WTC11 (cell line): ENCODE data around the gene BRCA1. TPM values are rescaled to one million over a fixed set of nuclear protein-coding genes. Genes with fewer than 3 reads are reported as not detected.
A peak's percentile ranks its signal among the peaks of the same experiment; 100 is the strongest.

Source experiments
- ATAC-seq: fragments of 200-7000 bp; cut with Tn5 transposase; 2 replicates; pipeline ENCODE4 v1.10.0; 2021; ENCODE audit warnings: mild to moderate bottlenecking, moderate library complexity
- CTCF ChIA-PET: fragments of 300-600 bp; sonication (Branson Sonifier 250); formaldehyde crosslinking; loops from one replicate; lab custom pipeline; 2021; ENCODE audit warnings: antibody characterized with exemption; lab: Charles Lee
- POLR2A ChIA-PET: fragments of 350-600 bp; sonication (Branson Sonifier 250); formaldehyde crosslinking; loops from one replicate; lab custom pipeline; 2021; ENCODE audit warnings: antibody characterized with exemption; lab: Charles Lee
- DNase-seq: peaks from one replicate; pipeline ENCODE4 v3.0.0; 2021; ENCODE audit warnings: low spot score
- H3K27ac Mint-ChIP-seq: 2 replicates; pipeline ENCODE4 v1.8.0; 2021; ENCODE audit warnings: mixed read lengths
- H3K27me3 Mint-ChIP-seq: 2 replicates; pipeline ENCODE4 v1.8.0; 2021; ENCODE audit warnings: low read depth, mild to moderate bottlenecking, moderate library complexity, mixed read lengths
- H3K36me3 Mint-ChIP-seq: 2 replicates; pipeline ENCODE4 v1.8.0; 2021; ENCODE audit warnings: mixed read lengths
- H3K4me1 Mint-ChIP-seq: 2 replicates; pipeline ENCODE4 v1.8.0; 2022; ENCODE audit warnings: mixed read lengths
- H3K4me3 Mint-ChIP-seq: 2 replicates; pipeline ENCODE4 v1.8.0; 2021; ENCODE audit warnings: mild to moderate bottlenecking, moderate library complexity, mixed read lengths
- H3K9me3 Mint-ChIP-seq: 2 replicates; pipeline ENCODE4 v1.8.0; 2021; ENCODE audit warnings: mixed read lengths
- FOXP1 ChIP-seq: sonication (generic); formaldehyde crosslinking; IDR thresholded peaks from 2 replicates; pipeline ENCODE4 v1.8.0; 2022; ENCODE audit warnings: missing genetic modification reagents, mild to moderate bottlenecking, moderate library complexity, borderline replicate concordance
- IRF2 ChIP-seq: sonication (generic); formaldehyde crosslinking; IDR thresholded peaks from 2 replicates; pipeline ENCODE4 v1.8.0; 2022; ENCODE audit warnings: low read depth, missing genetic modification reagents, borderline replicate concordance
- MXD4 ChIP-seq: fragments of 250-450 bp; sonication (Bioruptor Pico); IDR thresholded peaks from 2 replicates; pipeline ENCODE4 v1.8.0; 2021; ENCODE audit warnings: mild to moderate bottlenecking, moderate library complexity, borderline replicate concordance
- MYBL2 ChIP-seq: sonication (generic); formaldehyde crosslinking; IDR thresholded peaks from 2 replicates; pipeline ENCODE4 v1.8.1; 2023; ENCODE audit warnings: mild to moderate bottlenecking, moderate library complexity, missing genetic modification reagents
- NFE2L1 ChIP-seq: sonication (generic); formaldehyde crosslinking; IDR thresholded peaks from 2 replicates; pipeline ENCODE4 v1.8.1; 2023; ENCODE audit warnings: missing genetic modification reagents
- NFYB ChIP-seq: sonication (generic); formaldehyde crosslinking; conservative IDR thresholded peaks from 2 replicates; pipeline ENCODE4 v1.8.0; 2022; ENCODE audit warnings: low read depth, missing genetic modification reagents
- SP1 ChIP-seq: sonication (generic); formaldehyde crosslinking; conservative IDR thresholded peaks from 2 replicates; pipeline ENCODE4 v1.8.1; 2022; ENCODE audit warnings: missing genetic modification reagents
- ZNF232 ChIP-seq: sonication (generic); formaldehyde crosslinking; IDR thresholded peaks from 2 replicates; pipeline ENCODE4 v1.8.0; 2022; ENCODE audit warnings: mild to moderate bottlenecking, missing genetic modification reagents
- ZNF263 ChIP-seq: sonication (generic); formaldehyde crosslinking; IDR thresholded peaks from 2 replicates; pipeline ENCODE4 v1.8.1; 2022; ENCODE audit warnings: low read depth, mild to moderate bottlenecking, moderate library complexity, missing genetic modification reagents
- ZNF396 ChIP-seq: fragments of 250-450 bp; sonication (Bioruptor Pico); IDR thresholded peaks from 2 replicates; pipeline ENCODE4 v1.8.0; 2021; ENCODE audit warnings: mild to moderate bottlenecking, moderate library complexity, borderline replicate concordance
- ZNF416 ChIP-seq: fragments of 250-450 bp; sonication (Bioruptor Pico); IDR thresholded peaks from 2 replicates; pipeline ENCODE4 v1.9.0; 2021; ENCODE audit warnings: mild to moderate bottlenecking, inconsistent platforms
- total RNA-seq: library from RNA; stranded (reverse); gene quantifications from 3 replicates; pipeline ENCODE4 v1.2.3, GENCODE V29; 2021
- TF ChIP-seq, protein P1 (sequence below): sonication (generic); formaldehyde crosslinking; IDR thresholded peaks from 2 replicates; pipeline ENCODE4 v1.8.0; 2023; ENCODE audit warnings: missing genetic modification reagents, mild to moderate bottlenecking, borderline replicate concordance
- TF ChIP-seq, protein P2 (sequence below): sonication (generic); formaldehyde crosslinking; IDR thresholded peaks from 2 replicates; pipeline ENCODE4 v1.8.1; 2023; ENCODE audit warnings: mild to moderate bottlenecking, missing genetic modification reagents
- TF ChIP-seq, protein P3 (sequence below): sonication (generic); formaldehyde crosslinking; IDR thresholded peaks from 2 replicates; pipeline ENCODE4 v1.8.1; 2022; ENCODE audit warnings: mild to moderate bottlenecking, missing genetic modification reagents, moderate library complexity, borderline replicate concordance
- TF ChIP-seq, protein P4 (sequence below): sonication (generic); formaldehyde crosslinking; IDR thresholded peaks from 2 replicates; pipeline ENCODE4 v1.8.1; 2023; ENCODE audit warnings: mild to moderate bottlenecking, missing genetic modification reagents
- TF ChIP-seq, protein P5 (sequence below): fragments of 250-450 bp; sonication (Bioruptor Pico); IDR thresholded peaks from 2 replicates; pipeline ENCODE4 v1.9.0; 2021; ENCODE audit warnings: mild to moderate bottlenecking
- TF ChIP-seq, protein P6 (sequence below): sonication (generic); formaldehyde crosslinking; IDR thresholded peaks from 2 replicates; pipeline ENCODE4 v1.8.1; 2023; ENCODE audit warnings: mild to moderate bottlenecking, moderate library complexity, missing genetic modification reagents
- TF ChIP-seq, protein P7 (sequence below): sonication (generic); formaldehyde crosslinking; IDR thresholded peaks from 2 replicates; pipeline ENCODE4 v1.8.0; 2022; ENCODE audit warnings: missing genetic modification reagents

BRCA1 gene
- total RNA-seq, 1 experiment from 2014 or later, result 37.8 TPM

DNA sequence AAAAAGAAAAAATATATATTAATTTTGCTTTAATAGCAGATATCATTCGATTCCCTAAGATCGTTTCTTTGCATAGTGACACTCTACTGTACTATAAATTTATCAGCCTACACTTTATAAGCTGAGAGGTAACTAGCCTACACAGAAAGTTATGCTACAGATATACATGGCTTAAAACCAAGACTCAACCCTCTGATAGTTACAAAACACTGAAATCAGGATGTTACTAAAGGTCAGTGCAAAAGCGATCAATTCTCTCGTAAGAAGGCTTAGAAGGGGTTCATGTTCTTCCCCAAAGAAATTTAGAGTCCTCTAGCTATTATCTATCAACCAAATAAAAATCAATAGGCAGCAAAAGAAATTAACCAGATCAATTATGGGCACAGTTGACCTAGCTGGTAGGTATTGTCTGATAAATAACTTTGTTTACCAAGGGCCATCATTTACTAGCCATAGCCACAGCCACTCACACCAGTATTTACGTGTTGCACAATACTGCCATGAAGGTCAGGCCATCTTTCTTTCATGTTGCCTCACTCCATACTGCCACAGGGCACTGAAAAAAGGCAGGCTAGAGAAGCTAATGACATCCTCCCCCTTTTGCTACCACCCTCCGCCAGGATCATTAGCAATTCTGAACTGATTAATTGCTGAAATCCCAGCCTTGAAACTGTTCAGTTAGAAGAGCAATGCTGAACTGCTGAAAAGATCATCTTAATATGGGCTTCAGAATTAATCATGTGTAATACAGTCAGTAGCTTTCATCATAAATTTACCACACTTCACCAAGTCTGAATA is 56.4 kb downstream of the BRCA1 start (continued):
- TF ChIP-seq, protein P1, sequence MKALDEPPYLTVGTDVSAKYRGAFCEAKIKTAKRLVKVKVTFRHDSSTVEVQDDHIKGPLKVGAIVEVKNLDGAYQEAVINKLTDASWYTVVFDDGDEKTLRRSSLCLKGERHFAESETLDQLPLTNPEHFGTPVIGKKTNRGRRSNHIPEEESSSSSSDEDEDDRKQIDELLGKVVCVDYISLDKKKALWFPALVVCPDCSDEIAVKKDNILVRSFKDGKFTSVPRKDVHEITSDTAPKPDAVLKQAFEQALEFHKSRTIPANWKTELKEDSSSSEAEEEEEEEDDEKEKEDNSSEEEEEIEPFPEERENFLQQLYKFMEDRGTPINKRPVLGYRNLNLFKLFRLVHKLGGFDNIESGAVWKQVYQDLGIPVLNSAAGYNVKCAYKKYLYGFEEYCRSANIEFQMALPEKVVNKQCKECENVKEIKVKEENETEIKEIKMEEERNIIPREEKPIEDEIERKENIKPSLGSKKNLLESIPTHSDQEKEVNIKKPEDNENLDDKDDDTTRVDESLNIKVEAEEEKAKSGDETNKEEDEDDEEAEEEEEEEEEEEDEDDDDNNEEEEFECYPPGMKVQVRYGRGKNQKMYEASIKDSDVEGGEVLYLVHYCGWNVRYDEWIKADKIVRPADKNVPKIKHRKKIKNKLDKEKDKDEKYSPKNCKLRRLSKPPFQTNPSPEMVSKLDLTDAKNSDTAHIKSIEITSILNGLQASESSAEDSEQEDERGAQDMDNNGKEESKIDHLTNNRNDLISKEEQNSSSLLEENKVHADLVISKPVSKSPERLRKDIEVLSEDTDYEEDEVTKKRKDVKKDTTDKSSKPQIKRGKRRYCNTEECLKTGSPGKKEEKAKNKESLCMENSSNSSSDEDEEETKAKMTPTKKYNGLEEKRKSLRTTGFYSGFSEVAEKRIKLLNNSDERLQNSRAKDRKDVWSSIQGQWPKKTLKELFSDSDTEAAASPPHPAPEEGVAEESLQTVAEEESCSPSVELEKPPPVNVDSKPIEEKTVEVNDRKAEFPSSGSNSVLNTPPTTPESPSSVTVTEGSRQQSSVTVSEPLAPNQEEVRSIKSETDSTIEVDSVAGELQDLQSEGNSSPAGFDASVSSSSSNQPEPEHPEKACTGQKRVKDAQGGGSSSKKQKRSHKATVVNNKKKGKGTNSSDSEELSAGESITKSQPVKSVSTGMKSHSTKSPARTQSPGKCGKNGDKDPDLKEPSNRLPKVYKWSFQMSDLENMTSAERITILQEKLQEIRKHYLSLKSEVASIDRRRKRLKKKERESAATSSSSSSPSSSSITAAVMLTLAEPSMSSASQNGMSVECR (CRISPR knock-in tag), result no peak

DNA sequence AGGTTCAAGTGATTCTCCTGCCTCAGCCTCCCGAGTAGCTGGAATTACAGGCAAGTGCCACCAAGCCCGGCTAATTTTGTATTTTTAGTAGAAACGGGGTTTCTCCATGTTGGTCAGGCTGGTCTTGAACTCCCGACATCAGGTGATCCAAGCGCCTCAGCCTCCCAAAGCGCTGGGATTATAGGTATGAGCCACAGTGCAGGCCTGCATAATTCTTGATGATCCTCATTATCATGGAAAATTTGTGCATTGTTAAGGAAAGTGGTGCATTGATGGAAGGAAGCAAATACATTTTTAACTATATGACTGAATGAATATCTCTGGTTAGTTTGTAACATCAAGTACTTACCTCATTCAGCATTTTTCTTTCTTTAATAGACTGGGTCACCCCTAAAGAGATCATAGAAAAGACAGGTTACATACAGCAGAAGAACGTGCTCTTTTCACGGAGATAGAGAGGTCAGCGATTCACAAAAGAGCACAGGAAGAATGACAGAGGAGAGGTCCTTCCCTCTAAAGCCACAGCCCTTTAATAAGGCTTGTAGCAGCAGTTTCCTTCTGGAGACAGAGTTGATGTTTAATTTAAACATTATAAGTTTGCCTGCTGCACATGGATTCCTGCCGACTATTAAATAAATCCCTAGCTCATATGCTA is 62.1 kb downstream of the BRCA1 start:
- Mint-ChIP-seq H3K4me3 (no peak overlapping the region), H3K27me3 (no peaks in the 10 kb centered on the region), H3K9me3 (no peaks in the 10 kb centered on the region), H3K36me3 (peaks cover 19% of the 10 kb centered on the region), H3K4me1 (peaks cover 21% of the 10 kb centered on the region), H3K27ac (peak overlapping the region; percentile 82)
- ATAC-seq, result 0 out of 2 replicates have a peak, but pooled peaks have one; percentile 22
- DNase-seq, result no peak
- TF ChIP-seq, protein P2, sequence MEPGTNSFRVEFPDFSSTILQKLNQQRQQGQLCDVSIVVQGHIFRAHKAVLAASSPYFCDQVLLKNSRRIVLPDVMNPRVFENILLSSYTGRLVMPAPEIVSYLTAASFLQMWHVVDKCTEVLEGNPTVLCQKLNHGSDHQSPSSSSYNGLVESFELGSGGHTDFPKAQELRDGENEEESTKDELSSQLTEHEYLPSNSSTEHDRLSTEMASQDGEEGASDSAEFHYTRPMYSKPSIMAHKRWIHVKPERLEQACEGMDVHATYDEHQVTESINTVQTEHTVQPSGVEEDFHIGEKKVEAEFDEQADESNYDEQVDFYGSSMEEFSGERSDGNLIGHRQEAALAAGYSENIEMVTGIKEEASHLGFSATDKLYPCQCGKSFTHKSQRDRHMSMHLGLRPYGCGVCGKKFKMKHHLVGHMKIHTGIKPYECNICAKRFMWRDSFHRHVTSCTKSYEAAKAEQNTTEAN (CRISPR knock-in tag), result no peak
- TF ChIP-seq IRF2 (CRISPR knock-in tag), result no peak
- no peak for TF ChIP-seq FOXP1 (CRISPR knock-in tag)
- TF ChIP-seq, protein P3, sequence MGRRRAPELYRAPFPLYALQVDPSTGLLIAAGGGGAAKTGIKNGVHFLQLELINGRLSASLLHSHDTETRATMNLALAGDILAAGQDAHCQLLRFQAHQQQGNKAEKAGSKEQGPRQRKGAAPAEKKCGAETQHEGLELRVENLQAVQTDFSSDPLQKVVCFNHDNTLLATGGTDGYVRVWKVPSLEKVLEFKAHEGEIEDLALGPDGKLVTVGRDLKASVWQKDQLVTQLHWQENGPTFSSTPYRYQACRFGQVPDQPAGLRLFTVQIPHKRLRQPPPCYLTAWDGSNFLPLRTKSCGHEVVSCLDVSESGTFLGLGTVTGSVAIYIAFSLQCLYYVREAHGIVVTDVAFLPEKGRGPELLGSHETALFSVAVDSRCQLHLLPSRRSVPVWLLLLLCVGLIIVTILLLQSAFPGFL (CRISPR knock-in tag), result no peak
- no peak for TF ChIP-seq NFYB (CRISPR knock-in tag)
- TF ChIP-seq, protein P4, sequence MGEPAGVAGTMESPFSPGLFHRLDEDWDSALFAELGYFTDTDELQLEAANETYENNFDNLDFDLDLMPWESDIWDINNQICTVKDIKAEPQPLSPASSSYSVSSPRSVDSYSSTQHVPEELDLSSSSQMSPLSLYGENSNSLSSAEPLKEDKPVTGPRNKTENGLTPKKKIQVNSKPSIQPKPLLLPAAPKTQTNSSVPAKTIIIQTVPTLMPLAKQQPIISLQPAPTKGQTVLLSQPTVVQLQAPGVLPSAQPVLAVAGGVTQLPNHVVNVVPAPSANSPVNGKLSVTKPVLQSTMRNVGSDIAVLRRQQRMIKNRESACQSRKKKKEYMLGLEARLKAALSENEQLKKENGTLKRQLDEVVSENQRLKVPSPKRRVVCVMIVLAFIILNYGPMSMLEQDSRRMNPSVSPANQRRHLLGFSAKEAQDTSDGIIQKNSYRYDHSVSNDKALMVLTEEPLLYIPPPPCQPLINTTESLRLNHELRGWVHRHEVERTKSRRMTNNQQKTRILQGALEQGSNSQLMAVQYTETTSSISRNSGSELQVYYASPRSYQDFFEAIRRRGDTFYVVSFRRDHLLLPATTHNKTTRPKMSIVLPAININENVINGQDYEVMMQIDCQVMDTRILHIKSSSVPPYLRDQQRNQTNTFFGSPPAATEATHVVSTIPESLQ, result no peak
- TF ChIP-seq ZNF396, result no peak
- no peak for TF ChIP-seq ZNF232 (CRISPR knock-in tag)
- TF ChIP-seq NFE2L1 (CRISPR knock-in tag), result no peak
- TF ChIP-seq, protein P5, sequence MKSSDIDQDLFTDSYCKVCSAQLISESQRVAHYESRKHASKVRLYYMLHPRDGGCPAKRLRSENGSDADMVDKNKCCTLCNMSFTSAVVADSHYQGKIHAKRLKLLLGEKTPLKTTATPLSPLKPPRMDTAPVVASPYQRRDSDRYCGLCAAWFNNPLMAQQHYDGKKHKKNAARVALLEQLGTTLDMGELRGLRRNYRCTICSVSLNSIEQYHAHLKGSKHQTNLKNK (CRISPR knock-in tag), result no peak
- TF ChIP-seq, protein P6, sequence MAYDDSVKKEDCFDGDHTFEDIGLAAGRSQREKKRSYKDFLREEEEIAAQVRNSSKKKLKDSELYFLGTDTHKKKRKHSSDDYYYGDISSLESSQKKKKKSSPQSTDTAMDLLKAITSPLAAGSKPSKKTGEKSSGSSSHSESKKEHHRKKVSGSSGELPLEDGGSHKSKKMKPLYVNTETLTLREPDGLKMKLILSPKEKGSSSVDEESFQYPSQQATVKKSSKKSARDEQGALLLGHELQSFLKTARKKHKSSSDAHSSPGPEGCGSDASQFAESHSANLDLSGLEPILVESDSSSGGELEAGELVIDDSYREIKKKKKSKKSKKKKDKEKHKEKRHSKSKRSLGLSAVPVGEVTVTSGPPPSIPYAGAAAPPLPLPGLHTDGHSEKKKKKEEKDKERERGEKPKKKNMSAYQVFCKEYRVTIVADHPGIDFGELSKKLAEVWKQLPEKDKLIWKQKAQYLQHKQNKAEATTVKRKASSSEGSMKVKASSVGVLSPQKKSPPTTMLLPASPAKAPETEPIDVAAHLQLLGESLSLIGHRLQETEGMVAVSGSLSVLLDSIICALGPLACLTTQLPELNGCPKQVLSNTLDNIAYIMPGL (CRISPR knock-in tag), result no peak
- TF ChIP-seq, protein P7, sequence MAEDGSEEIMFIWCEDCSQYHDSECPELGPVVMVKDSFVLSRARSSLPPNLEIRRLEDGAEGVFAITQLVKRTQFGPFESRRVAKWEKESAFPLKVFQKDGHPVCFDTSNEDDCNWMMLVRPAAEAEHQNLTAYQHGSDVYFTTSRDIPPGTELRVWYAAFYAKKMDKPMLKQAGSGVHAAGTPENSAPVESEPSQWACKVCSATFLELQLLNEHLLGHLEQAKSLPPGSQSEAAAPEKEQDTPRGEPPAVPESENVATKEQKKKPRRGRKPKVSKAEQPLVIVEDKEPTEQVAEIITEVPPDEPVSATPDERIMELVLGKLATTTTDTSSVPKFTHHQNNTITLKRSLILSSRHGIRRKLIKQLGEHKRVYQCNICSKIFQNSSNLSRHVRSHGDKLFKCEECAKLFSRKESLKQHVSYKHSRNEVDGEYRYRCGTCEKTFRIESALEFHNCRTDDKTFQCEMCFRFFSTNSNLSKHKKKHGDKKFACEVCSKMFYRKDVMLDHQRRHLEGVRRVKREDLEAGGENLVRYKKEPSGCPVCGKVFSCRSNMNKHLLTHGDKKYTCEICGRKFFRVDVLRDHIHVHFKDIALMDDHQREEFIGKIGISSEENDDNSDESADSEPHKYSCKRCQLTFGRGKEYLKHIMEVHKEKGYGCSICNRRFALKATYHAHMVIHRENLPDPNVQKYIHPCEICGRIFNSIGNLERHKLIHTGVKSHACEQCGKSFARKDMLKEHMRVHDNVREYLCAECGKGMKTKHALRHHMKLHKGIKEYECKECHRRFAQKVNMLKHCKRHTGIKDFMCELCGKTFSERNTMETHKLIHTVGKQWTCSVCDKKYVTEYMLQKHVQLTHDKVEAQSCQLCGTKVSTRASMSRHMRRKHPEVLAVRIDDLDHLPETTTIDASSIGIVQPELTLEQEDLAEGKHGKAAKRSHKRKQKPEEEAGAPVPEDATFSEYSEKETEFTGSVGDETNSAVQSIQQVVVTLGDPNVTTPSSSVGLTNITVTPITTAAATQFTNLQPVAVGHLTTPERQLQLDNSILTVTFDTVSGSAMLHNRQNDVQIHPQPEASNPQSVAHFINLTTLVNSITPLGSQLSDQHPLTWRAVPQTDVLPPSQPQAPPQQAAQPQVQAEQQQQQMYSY (CRISPR knock-in tag), result no peak
- no peak for TF ChIP-seq MXD4
- no peak for TF ChIP-seq ZNF263 (CRISPR knock-in tag)
- no peak for TF ChIP-seq ZNF416
- no peak for TF ChIP-seq SP1 (CRISPR knock-in tag)
- TF ChIP-seq MYBL2, result no peak
- ChIA-PET CTCF (interaction anchor here (1.5 kb wide), 1 partner anchor 10 kb away, joined by 3 read pairs; no protein-coding TSS in a partner anchor), POLR2A (no interaction called here)
